HG03196 (cell line): ENCODE measurements around the gene GPHN.
"Not testable (repeated sequence)": the region's sequence is repeated elsewhere in the genome, so short reads cannot be mapped to it uniquely, and the experiment has no call there.

ENCODE experiments used
- ATAC-seq: cut with Tn5 transposase; IDR thresholded peaks from one replicate; pipeline ENCODE4 v1.9.1; 2021; ENCODE audit not compliant: unreplicated experiment

Gene GPHN

DNA sequence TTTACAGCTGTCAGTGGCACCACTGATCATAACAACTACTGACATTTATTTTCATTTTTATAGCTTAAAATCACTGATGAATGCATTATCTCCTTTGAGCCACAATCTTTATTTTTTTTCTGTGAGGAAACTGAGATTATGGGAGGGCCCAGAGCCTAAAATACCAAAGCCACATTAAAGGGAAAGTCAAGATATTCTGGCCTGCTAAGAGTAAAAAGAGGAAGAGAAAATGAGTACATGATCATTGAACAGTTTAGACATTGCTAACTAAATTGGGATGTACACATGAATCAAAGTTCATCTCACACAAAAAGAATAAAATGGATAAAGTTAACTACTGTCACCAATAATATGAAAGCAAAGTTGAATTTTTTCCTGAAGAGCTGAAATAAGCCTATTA lies 510.8 kb downstream of the GPHN start:
- no peak for ATAC-seq

GRCh38 chr14:67019796-67020195 lies 511.8 kb downstream of the GPHN start:
- no peak for ATAC-seq

GRCh38 chr14:67031920-67032774 lies 524.2 kb downstream of the GPHN start:
- no peak for ATAC-seq

- no peak for ATAC-seq
These were observed 537.5 kb downstream of the GPHN start for GRCh38 chr14:67045440-67045839.

GRCh38 chr14:67050896-67051295 lies 542.9 kb downstream of the GPHN start:
- no peak for ATAC-seq

DNA sequence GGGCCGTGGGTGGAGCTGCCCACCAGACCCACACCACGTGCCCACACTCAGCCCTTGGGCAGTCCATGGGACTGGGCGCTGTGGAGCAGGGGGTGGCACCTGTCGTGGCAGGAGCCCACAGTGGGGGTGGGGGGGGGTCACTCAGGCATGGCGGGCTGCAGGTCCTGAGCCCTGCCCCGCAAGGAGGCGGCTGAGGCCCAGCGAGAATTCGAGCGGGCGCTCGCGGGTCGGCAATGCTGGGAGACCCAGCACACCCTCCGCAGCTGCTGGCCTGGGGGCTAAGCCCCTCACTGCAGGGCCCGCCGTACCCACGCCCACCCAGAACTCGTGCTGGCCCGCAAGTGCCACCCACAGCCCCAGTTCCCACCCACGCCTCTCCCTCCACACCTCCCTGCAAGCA lies 548.7 kb downstream of the GPHN start:
- no peak for ATAC-seq

DNA sequence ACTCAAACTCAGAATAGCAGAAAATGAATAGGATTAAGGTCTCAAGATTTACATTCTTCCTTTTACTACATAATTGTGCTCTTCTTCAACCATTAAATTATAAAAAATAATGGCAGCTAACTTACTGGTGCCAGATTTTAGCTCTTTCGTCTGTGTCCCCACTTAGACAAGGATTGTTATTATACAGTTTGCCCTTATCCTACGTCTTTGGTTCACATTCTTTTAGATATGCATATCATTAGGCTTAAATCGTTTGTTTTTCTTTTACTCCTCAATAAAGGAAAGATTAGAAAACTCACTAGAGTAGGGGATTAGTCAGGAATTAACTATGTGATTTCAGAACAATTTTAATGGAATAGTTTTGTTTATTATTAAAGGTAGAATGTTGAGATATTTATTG lies 551.6 kb downstream of the GPHN start:
- no peak for ATAC-seq

GRCh38 chr14:67060546-67060945 lies 552.6 kb downstream of the GPHN start:
- no peak for ATAC-seq

DNA sequence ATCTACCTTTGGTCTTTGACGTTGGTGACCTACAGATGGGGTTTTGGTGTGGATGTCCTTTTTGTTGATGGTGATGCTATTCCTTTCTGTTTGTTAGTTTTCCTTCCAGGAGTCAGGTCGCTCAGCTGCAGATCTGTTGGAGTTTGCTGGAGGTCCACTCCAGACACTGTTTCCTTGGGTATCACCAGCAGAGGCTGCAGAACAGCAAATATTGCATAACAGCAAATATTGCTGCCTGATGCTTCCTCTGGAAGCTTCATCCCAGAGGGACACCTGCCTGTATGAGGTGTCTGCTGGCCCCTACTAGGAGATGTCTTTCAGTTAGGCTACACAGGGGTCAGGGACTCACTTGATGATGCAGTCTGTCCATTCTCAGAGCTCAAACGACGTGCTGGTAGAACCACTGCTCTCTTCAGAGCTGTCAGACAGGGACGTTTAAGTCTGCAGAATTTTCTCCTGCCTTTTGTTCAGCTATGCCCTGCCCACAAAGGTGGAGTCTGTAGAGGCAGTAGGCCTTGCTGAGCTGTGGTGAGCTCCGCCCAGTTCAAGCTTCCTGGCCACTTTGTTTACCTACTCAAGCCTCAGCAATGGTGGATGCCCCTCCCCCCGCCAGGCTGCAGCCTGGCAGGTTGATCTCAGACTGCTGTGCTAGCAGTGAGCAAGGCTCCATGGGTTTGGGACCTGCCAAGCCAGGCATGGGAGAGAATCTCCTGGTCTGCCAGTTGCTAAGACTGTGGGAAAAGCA lies 559.3 kb downstream of the GPHN start:
- not testable (repeated sequence) for ATAC-seq

DNA sequence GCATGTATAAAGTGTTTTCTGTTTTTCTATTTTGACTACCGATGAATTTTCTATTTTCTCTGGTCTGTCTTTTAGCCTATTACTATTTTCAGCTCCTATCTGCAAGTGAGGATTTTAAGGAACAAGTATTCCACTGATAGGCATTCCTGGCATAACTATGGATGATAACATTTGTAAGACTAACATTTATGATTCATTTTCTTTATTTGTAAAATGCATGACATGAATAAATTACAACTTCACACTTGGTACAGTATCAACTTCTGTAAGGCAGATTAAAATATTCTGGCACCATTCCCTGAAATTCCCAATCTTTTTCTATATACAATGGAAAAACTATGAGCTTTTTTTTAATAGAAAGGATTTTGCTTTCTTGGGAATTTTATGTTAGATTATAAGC lies 560.3 kb downstream of the GPHN start:
- no peak for ATAC-seq

GRCh38 chr14:67071506-67071905 lies 563.6 kb downstream of the GPHN start:
- ATAC-seq, result no peak

- no peak for ATAC-seq
These were observed 570.0 kb downstream of the GPHN start for GRCh38 chr14:67077921-67078320.

GRCh38 chr14:67079846-67080245 lies 571.9 kb downstream of the GPHN start:
- ATAC-seq, result no peak

GRCh38 chr14:67108230-67108629 lies 600.3 kb downstream of the GPHN start:
- no peak for ATAC-seq

GRCh38 chr14:67111022-67111421 lies 603.1 kb downstream of the GPHN start:
- no peak for ATAC-seq

DNA sequence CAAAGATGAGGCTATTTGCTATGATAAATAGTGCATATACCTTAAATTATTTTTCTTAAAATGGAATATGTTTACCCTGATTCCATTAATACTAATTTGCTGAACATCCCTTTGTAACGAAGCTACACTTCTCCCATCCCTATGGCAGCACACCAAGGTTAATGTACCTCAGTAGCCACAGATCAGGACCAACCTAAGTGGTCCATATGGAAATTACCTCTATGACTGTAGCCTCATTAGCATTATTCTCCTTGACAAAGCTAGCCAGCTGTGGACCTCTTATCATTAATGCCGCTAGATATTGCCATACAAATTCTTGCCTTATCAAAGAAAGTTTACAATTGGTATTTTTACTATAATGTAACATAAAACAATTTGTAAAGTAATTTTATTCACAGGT lies 604.4 kb downstream of the GPHN start:
- no peak for ATAC-seq

DNA sequence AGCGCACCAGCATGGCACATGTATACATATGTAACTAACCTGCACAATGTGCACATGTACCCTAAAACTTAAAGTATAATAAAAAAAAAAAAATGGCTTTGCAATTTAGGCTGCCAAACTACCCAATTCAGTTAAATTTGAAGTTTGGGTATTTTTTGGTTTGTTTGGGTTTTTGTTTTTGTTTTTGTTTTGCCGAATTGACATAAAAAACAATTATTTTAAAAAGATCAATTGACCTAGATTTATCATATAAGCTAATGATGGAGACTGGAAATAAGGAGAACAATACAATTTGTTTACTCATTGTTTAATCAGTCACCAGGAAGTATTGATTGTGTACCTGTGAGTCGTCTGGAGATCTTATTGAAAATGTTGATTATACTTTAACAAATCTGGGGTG lies 619.2 kb downstream of the GPHN start:
- ATAC-seq, result no peak

GRCh38 chr14:67129768-67130167 lies 621.8 kb downstream of the GPHN start:
- no peak for ATAC-seq

DNA sequence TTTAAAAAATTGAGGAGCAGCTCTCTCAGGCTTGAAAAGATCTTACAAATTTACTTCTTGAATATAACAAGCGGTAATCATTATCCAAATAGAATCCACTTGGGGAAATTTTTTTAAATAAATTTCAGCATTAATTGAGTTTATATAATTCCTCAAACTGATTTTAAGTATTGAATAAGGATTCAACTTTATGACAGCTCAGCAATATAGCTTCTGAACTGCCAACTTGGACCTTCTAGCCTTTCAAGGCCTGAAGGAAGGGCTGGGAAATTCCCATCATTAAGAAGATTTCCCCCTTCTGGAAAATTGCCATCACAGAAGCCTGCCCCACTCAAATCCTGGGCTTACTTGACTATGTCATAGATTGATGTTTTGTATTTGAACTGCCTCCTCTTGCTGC lies 623.7 kb downstream of the GPHN start:
- ATAC-seq, result no peak

GRCh38 chr14:67133144-67133543 lies 625.2 kb downstream of the GPHN start:
- no peak for ATAC-seq

DNA sequence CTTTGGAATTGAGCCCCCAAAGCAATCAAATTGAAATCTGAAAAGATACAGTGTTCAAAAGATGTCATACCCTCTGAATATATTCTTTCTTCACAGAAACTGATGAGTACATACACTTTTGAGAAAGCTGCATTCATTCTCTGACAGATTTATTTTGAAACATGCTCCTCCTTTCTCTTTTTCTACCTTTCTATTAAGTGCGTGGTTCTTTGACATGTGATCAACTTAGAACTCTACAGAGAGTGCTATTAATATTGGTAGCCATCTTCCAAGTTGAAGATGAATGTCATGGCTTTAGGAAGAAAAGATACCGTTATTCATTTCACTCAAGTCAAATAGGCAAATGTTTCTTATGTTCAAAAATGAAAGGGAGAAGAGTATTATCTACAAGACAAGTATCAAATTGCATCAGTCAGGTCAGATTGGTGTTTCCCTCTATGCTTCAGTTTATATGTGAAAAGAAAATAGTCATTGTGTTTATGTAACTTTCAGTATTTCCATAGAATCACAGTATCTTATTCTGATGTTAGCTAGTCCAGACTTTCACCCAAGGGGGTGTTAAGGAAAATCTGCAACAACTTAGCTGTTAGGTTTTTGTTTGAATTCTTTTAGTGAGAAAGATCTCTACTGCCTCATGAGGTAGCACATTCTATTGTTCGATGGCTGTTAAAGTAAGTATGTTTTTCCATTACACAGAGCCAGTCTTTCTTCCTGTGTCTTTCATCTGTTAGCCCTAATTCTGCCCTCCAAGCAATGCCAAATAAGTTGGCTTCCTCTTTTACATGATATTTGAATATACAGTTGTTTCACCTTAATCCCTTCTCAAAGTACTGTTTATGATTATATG lies 625.9 kb downstream of the GPHN start:
- ATAC-seq, result no peak
